H9 (cell line): Measurements from ENCODE around the gene PLPPR5. TPM values are rescaled to one million over a fixed set of nuclear protein-coding genes. Genes with fewer than 3 reads are reported as not detected.

ENCODE experiments used
- DNase-seq: peaks from one replicate; pipeline ENCODE4 v3.0.0-alpha.2; 2017
- H2AFZ ChIP-seq: one replicate; pipeline ENCODE4 v1.6.1; 2013; ENCODE audit warnings: mild to moderate bottlenecking, low read length, control low read depth, moderate library complexity
- H2AK5ac ChIP-seq: 2 replicates; pipeline ENCODE4 v1.6.1; 2013; ENCODE audit warnings: low read length, control low read depth, mixed read lengths; ENCODE audit not compliant: insufficient read length
- H2BK120ac ChIP-seq: one replicate; pipeline ENCODE4 v1.6.1; 2013; ENCODE audit warnings: low read depth, mild to moderate bottlenecking, low read length, control low read depth, inconsistent platforms; ENCODE audit not compliant: poor library complexity, severe bottlenecking
- H2BK12ac ChIP-seq: 2 replicates; pipeline ENCODE4 v1.6.1; 2013; ENCODE audit warnings: low read length, control low read depth, mixed read lengths, low read depth; ENCODE audit not compliant: insufficient read length
- H2BK15ac ChIP-seq: 2 replicates; pipeline ENCODE4 v1.6.1; 2013; ENCODE audit warnings: low read depth, low read length, control low read depth
- H2BK20ac ChIP-seq: one replicate; pipeline ENCODE4 v1.6.1; 2013; ENCODE audit warnings: low read depth, mild to moderate bottlenecking, low read length, control low read depth, inconsistent platforms; ENCODE audit not compliant: poor library complexity, severe bottlenecking
- H2BK5ac ChIP-seq: 2 replicates; pipeline ENCODE4 v1.6.1; 2013; ENCODE audit warnings: low read length, control low read depth, mixed read lengths; ENCODE audit not compliant: insufficient read length
- H3K14ac ChIP-seq: 2 replicates; pipeline ENCODE4 v1.6.1; 2013; ENCODE audit warnings: low read length, control low read depth; ENCODE audit not compliant: insufficient read depth
- H3K18ac ChIP-seq: 2 replicates; pipeline ENCODE4 v1.6.1; 2013; ENCODE audit warnings: low read depth, mild to moderate bottlenecking, mixed read lengths, low read length, control low read depth; ENCODE audit not compliant: insufficient read length
- H3K23ac ChIP-seq: 2 replicates; pipeline ENCODE4 v1.6.1; 2013; ENCODE audit warnings: low read length, control low read depth, mixed read lengths, low read depth; ENCODE audit not compliant: insufficient read length
- H3K23me2 ChIP-seq: 2 replicates; pipeline ENCODE4 v1.6.1; 2013; ENCODE audit warnings: low read depth, mild to moderate bottlenecking, mixed read lengths, low read length, control low read depth; ENCODE audit not compliant: insufficient read length, poor library complexity, severe bottlenecking
- H3K27ac ChIP-seq: 2 replicates; pipeline ENCODE4 v1.5.1; 2013; ENCODE audit warnings: low read length, control low read depth, mixed read lengths, low read depth; ENCODE audit not compliant: insufficient read length
- H3K27me3 ChIP-seq: 2 replicates; pipeline ENCODE4 v1.6.1; 2013; ENCODE audit warnings: low read length, control low read depth, inconsistent platforms; ENCODE audit not compliant: insufficient read depth
- H3K4ac ChIP-seq: 2 replicates; pipeline ENCODE4 v1.6.1; 2013; ENCODE audit warnings: low read depth, mild to moderate bottlenecking, control low read depth, inconsistent platforms, low read length, moderate library complexity
- H3K4me1 ChIP-seq: 2 replicates; pipeline ENCODE4 v1.6.1; 2013; ENCODE audit warnings: low read length, control low read depth, inconsistent platforms; ENCODE audit not compliant: insufficient read depth
- H3K4me2 ChIP-seq: 2 replicates; pipeline ENCODE4 v1.6.1; 2013; ENCODE audit warnings: low read length, control low read depth, mixed read lengths; ENCODE audit not compliant: insufficient read length, insufficient read depth
- H3K56ac ChIP-seq: 2 replicates; pipeline ENCODE4 v1.6.1; 2013; ENCODE audit warnings: low read depth, mild to moderate bottlenecking, mixed read lengths, low read length, control low read depth; ENCODE audit not compliant: insufficient read length
- H3K79me1 ChIP-seq: 2 replicates; pipeline ENCODE4 v1.6.1; 2013; ENCODE audit warnings: low read depth, mild to moderate bottlenecking, moderate library complexity, low read length, control low read depth, inconsistent platforms; ENCODE audit not compliant: insufficient read depth, poor library complexity, severe bottlenecking
- H3K79me2 ChIP-seq: 2 replicates; pipeline ENCODE4 v1.6.1; 2013; ENCODE audit warnings: low read length, control low read depth, inconsistent platforms; ENCODE audit not compliant: insufficient read depth
- H3K9ac ChIP-seq: 2 replicates; pipeline ENCODE4 v1.6.1; 2013; ENCODE audit warnings: low read length, control low read depth, mixed read lengths; ENCODE audit not compliant: insufficient read length; ENCODE audit errors: extremely low read depth
- H3K9me3 ChIP-seq: one replicate; pipeline ENCODE4 v1.6.1; 2013; ENCODE audit warnings: low read depth, low read length, inconsistent platforms; ENCODE audit not compliant: control insufficient read depth
- H3T11ph ChIP-seq: one replicate; pipeline ENCODE4 v1.6.1; 2013; ENCODE audit warnings: mild to moderate bottlenecking, low read length, control low read depth, inconsistent platforms
- H4K20me1 ChIP-seq: one replicate; pipeline ENCODE4 v1.6.1; 2013; ENCODE audit not compliant: control insufficient read depth, insufficient read length, insufficient read depth
- H4K5ac ChIP-seq: 2 replicates; pipeline ENCODE4 v1.6.1; 2013; ENCODE audit warnings: low read depth, mild to moderate bottlenecking, mixed read lengths, low read length, control low read depth; ENCODE audit not compliant: insufficient read length
- H4K8ac ChIP-seq: replicated peaks from 2 replicates; pipeline ENCODE4 v1.6.1; 2013; ENCODE audit warnings: low read length, control low read depth, mixed read lengths, low read depth; ENCODE audit not compliant: insufficient read length
- H4K91ac ChIP-seq: 2 replicates; pipeline ENCODE4 v1.6.1; 2013; ENCODE audit warnings: low read depth, mild to moderate bottlenecking, moderate library complexity, mixed read lengths, low read length, control low read depth; ENCODE audit not compliant: insufficient read length
- H3K27ac Mint-ChIP-seq, 3 experiments: 2 replicates in 2 of 3; 3 replicates in 1 of 3; pipeline ENCODE4 v1.8.0; 2020 to 2021; ENCODE audit warnings: mixed read lengths in 3 of 3, mild to moderate bottlenecking in 1 of 3, moderate library complexity in 1 of 3
- H3K27me3 Mint-ChIP-seq: 2 replicates; pipeline ENCODE4 v1.8.0; 2021; ENCODE audit warnings: low read depth, mild to moderate bottlenecking, moderate library complexity, mixed read lengths
- H3K36me3 Mint-ChIP-seq, 3 experiments: 2 replicates in 2 of 3; 3 replicates in 1 of 3; pipeline ENCODE4 v1.8.0; 2020 to 2021; ENCODE audit warnings: low read depth in 3 of 3, mixed read lengths in 3 of 3; ENCODE audit not compliant: insufficient read depth in 1 of 3
- H3K4me1 Mint-ChIP-seq, 2 experiments: 2 replicates each; pipeline ENCODE4 v1.8.0; 2020; ENCODE audit warnings: mixed read lengths in 2 of 2
- H3K4me3 Mint-ChIP-seq, 2 experiments: 2 replicates in 1 of 2; 3 replicates in 1 of 2; pipeline ENCODE4 v1.8.0; 2020 to 2021; ENCODE audit warnings: mild to moderate bottlenecking in 2 of 2, mixed read lengths in 2 of 2, moderate library complexity in 1 of 2
- H3K9me3 Mint-ChIP-seq, 2 experiments: 2 replicates in 1 of 2; 3 replicates in 1 of 2; pipeline ENCODE4 v1.8.0; 2020; ENCODE audit warnings: mild to moderate bottlenecking in 2 of 2, mixed read lengths in 2 of 2, moderate library complexity in 1 of 2
- WGBS: extraction: QIAGEN DNeasy Blood & Tissue Kit; methylation state at CpG from one replicate; pipeline ENCODE4 v1.1.7; 2013; ENCODE audit warnings: missing lambda C conversion rate, low lambda C conversion rate, mixed read lengths; ENCODE audit not compliant: insufficient read length; ENCODE audit errors: extremely low coverage; 5-methylcytosine and 5-hydroxymethylcytosine counted together
- total RNA-seq: library from RNA; stranded (reverse); gene quantifications from 2 replicates; pipeline ENCODE4 v1.2.1, GENCODE V29; 2021
- TF ChIP-seq, protein P1 (sequence below): fragments of 200-600 bp; sonication (generic); conservative IDR thresholded peaks from 3 replicates; pipeline ENCODE4 v1.8.0; 2021; ENCODE audit warnings: antibody characterized with exemption, mild to moderate bottlenecking

The PLPPR5 gene
- total RNA-seq, 1 experiment from 2014 or later: 1.4 TPM

DNA sequence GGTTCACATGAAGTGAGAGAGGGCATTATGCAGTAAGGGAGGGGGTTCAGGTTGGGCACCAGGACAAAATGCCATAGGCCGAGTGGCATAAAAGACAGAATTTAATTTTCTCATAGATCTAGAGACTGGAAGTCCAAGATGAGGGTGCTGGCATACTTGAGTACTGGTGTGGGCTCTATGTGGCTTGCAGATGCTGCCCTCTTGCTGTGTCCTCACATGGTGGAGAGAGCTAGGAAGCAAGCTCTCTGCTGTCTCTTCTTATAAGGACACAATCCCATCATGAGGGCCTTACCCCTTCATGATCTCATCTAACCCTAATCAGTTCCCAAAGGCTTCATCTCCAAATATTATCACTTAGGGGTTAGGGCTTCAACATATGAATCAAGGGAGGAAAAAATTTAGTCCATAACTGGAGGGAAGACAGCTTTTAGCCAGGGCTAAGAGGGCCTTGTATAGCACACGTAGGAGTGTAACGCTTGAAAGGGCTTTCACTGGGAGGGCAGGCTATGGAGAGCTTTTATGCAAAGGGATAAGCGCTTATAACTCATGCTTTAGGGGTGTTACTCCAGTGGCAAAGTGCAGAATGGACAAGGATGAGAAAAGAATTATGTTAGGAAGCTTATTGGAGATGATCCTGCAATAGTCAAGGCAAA, 64.5 kb downstream of the PLPPR5 start:
- Histone ChIP-seq H3K23me2 (no peaks in the 10 kb centered on the region), H3K79me2 (no peaks in the 10 kb centered on the region), H4K5ac (no peak overlapping the region), H2BK12ac (no peak overlapping the region), H4K20me1 (no peaks in the 10 kb centered on the region), H4K8ac (no peak overlapping the region), H2BK5ac (no peak overlapping the region), H2AK5ac (no peak overlapping the region), H3K23ac (no peak overlapping the region), H2BK120ac (no peak overlapping the region), H3K27me3 (no peaks in the 10 kb centered on the region), H4K91ac (no peak overlapping the region), H3K9me3 (no peaks in the 10 kb centered on the region), H3K4me1 (no peaks in the 10 kb centered on the region), H3K4me2 (no peak overlapping the region), H3K27ac (no peak overlapping the region), H2AFZ (no peak overlapping the region), H3K14ac (no peak overlapping the region), H3K4ac (no peak overlapping the region), H2BK20ac (no peak overlapping the region), H3K18ac (no peak overlapping the region), H3K56ac (no peak overlapping the region), H2BK15ac (no peak overlapping the region), H3T11ph (no peak overlapping the region), H3K79me1 (no peaks in the 10 kb centered on the region), H3K9ac (no peak overlapping the region)
- no peak overlapping the region for H3K27ac Mint-ChIP-seq
- DNase-seq: no peak
- TF ChIP-seq, protein P1, sequence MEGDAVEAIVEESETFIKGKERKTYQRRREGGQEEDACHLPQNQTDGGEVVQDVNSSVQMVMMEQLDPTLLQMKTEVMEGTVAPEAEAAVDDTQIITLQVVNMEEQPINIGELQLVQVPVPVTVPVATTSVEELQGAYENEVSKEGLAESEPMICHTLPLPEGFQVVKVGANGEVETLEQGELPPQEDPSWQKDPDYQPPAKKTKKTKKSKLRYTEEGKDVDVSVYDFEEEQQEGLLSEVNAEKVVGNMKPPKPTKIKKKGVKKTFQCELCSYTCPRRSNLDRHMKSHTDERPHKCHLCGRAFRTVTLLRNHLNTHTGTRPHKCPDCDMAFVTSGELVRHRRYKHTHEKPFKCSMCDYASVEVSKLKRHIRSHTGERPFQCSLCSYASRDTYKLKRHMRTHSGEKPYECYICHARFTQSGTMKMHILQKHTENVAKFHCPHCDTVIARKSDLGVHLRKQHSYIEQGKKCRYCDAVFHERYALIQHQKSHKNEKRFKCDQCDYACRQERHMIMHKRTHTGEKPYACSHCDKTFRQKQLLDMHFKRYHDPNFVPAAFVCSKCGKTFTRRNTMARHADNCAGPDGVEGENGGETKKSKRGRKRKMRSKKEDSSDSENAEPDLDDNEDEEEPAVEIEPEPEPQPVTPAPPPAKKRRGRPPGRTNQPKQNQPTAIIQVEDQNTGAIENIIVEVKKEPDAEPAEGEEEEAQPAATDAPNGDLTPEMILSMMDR: no peak
- H3K36me3 Mint-ChIP-seq: no peaks in the 10 kb centered on the region; a peak in 1 of 7 replicates
- H3K4me3 Mint-ChIP-seq: no peak overlapping the region
- no peaks in the 10 kb centered on the region for H3K9me3 Mint-ChIP-seq
- no peaks in the 10 kb centered on the region for H3K27me3 Mint-ChIP-seq
- WGBS: no CpG with 5 or more reads among the region's 4 CpGs
- peaks cover 6 to 8% of the 10 kb centered on the region in 2 experiments for H3K4me1 Mint-ChIP-seq
